22Rv1 (cell line): ENCODE data around the gene FNDC3A.

Experiments used
- CTCF ChIP-seq: fragments of 450-650 bp; IDR thresholded peaks from 2 replicates; pipeline ENCODE4 v1.5.1; 2017; ENCODE audit warnings: mild to moderate bottlenecking
- ZFX ChIP-seq: fragments of 450-650 bp; IDR thresholded peaks from 2 replicates; pipeline ENCODE4 v1.6.1; 2017; ENCODE audit warnings: antibody characterized with exemption, borderline replicate concordance

DNA sequence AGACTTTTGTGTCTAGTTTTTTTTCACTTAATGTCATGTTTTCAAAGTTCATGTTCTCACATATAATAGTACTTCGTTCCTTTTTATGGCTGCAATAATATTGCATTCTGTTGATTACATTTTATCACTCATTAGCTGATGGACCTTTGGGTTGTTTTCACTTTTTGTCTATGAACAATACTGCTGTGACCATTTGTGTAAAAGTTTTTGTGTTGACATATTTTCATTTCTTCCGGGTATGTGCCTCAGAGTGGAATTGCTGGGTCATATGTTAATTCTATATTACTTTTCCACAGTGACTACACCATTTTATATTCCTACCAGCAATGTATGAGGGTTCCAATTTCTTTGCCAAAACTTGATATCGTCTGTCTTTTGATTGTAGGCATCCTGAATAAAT lies 158.6 kb downstream of the FNDC3A start:
- TF ChIP-seq CTCF = no peak
- no peak for TF ChIP-seq ZFX
